H1 (cell line): Measurements from ENCODE around the gene MSH5. TPM values are rescaled to one million over a fixed set of nuclear protein-coding genes. Genes with fewer than 3 reads are reported as not detected.

Experiments
- CEBPB ChIP-seq: IDR thresholded peaks from 2 replicates; pipeline ENCODE4 v1.6.1; 2012; ENCODE audit warnings: low read depth, low read length
- CHD1 ChIP-seq: IDR thresholded peaks from 2 replicates; pipeline ENCODE4 v1.6.1; 2012; ENCODE audit warnings: low read depth, low read length, improper control_type of control experiment
- EZH2 ChIP-seq: fragments of 200-600 bp; sonication (generic); IDR thresholded peaks from 2 replicates; pipeline ENCODE4 v1.7.1; 2012; ENCODE audit warnings: low read depth, mild to moderate bottlenecking, moderate library complexity, low read length, inconsistent platforms; ENCODE audit not compliant: severe bottlenecking
- MAFK ChIP-seq: IDR thresholded peaks from 2 replicates; pipeline ENCODE4 v1.6.1; 2012; ENCODE audit warnings: low read depth, mild to moderate bottlenecking, improper control_type of control experiment, low read length
- MAX ChIP-seq: IDR thresholded peaks from 2 replicates; pipeline ENCODE4 v1.6.1; 2012; ENCODE audit warnings: inconsistent platforms
- RXRA ChIP-seq: IDR thresholded peaks from 2 replicates; pipeline ENCODE4 v1.6.1; 2011; ENCODE audit warnings: low read depth, mild to moderate bottlenecking, low read length, moderate library complexity; ENCODE audit not compliant: insufficient read depth
- SIX5 ChIP-seq: IDR thresholded peaks from 2 replicates; pipeline ENCODE4 v1.6.1; 2011; ENCODE audit warnings: mild to moderate bottlenecking, low read depth, low read length
- SP1 ChIP-seq: IDR thresholded peaks from 2 replicates; pipeline ENCODE4 v1.6.1; 2011; ENCODE audit warnings: low read depth, low read length
- TEAD4 ChIP-seq: IDR thresholded peaks from 2 replicates; pipeline ENCODE4 v1.6.1; 2012; ENCODE audit warnings: low read depth, low read length, inconsistent platforms, mixed read lengths
- polyA plus RNA-seq, 7 experiments: library from polyadenylated mRNA; depleted of rRNA in 3 of 7; stranded (reverse) in 5 of 7; unstranded in 2 of 7; fragments of >200 nt in 5 of 7; fragments of 200-250 nt in 2 of 7; gene quantifications; 1 replicate in 5 of 7; 2 replicates in 1 of 7; 4 replicates in 1 of 7; pipeline versions ENCODE4 v1.2.1 to v1.2.3, GENCODE V29; 2011 to 2013; ENCODE audit warnings: missing spikeins in 2 of 7, mixed read lengths in 2 of 7
- total RNA-seq: library from RNA; stranded (reverse); fragmentation: NEBNext Ultra II Directional; extraction: Animal tissue kit (Norgen Biotek cat#: 25700); gene quantifications from 2 replicates; pipeline ENCODE4 v1.2.1, GENCODE V29; 2021

Gene MSH5
- total and polyA plus RNA-seq, 2 of the 8 experiments (the other 6 are each of a cell fraction or from before 2014, with no cell fraction given) = 25.3 to 26.5 TPM

GRCh38 chr6:31741815-31742214 is 2.0 kb downstream of the MSH5 start (continued):
- TF ChIP-seq TEAD4 (no peak), MAX (no peak), RXRA (no peak), SIX5 (no peak), EZH2 (no peak), CEBPB (no peak), MAFK (no peak), CHD1 (no peak), SP1 (no peak)
- TF ChIP-seq, all 59 proteins: peak for 0
